H1 (cell line): ENCODE data around the gene SART1. TPM values are rescaled to one million over a fixed set of nuclear protein-coding genes. Genes with fewer than 3 reads are reported as not detected.

Experiments used
- BACH1 ChIP-seq: IDR thresholded peaks from 2 replicates; pipeline ENCODE4 v1.6.1; 2012; ENCODE audit warnings: low read length, improper control_type of control experiment
- CTCF ChIP-seq, 3 experiments: IDR thresholded peaks; 1 replicate in 2 of 3; 2 replicates in 1 of 3; pipeline versions ENCODE4 v1.5.1 to v1.6.1; 2011; ENCODE audit warnings: low read length in 3 of 3, mild to moderate bottlenecking in 3 of 3, inconsistent platforms in 2 of 3, low read depth in 1 of 3, moderate library complexity in 1 of 3; ENCODE audit not compliant: insufficient read depth in 1 of 3; ENCODE audit errors: control extremely low read depth in 1 of 3
- E2F6 ChIP-seq: IDR thresholded peaks from 2 replicates; pipeline ENCODE4 v1.6.1; 2012; ENCODE audit warnings: inconsistent platforms
- EP300 ChIP-seq, 2 experiments: IDR thresholded peaks; 1 replicate in 1 of 2; 2 replicates in 1 of 2; pipeline ENCODE4 v1.6.1; 2011 to 2012; ENCODE audit warnings: low read depth in 2 of 2, low read length in 2 of 2, mild to moderate bottlenecking in 2 of 2, borderline replicate concordance in 1 of 2, inconsistent platforms in 1 of 2, moderate library complexity in 1 of 2
- JUND ChIP-seq: IDR thresholded peaks from 2 replicates; pipeline ENCODE4 v1.6.1; 2011; ENCODE audit warnings: mild to moderate bottlenecking, improper control_type of control experiment, low read length
- KDM1A ChIP-seq: fragments of 200-600, 300-600 bp; sonication (generic); IDR thresholded peaks from 2 replicates; pipeline ENCODE4 v1.7.1; 2016; ENCODE audit warnings: mild to moderate bottlenecking, low read length, borderline replicate concordance
- MAX ChIP-seq: IDR thresholded peaks from 2 replicates; pipeline ENCODE4 v1.6.1; 2012; ENCODE audit warnings: inconsistent platforms
- SAP30 ChIP-seq: fragments of 300-600 bp; sonication (generic); IDR thresholded peaks from 2 replicates; pipeline ENCODE4 v1.7.1; 2012; ENCODE audit warnings: low read length, moderate library complexity, mild to moderate bottlenecking, inconsistent platforms; ENCODE audit not compliant: insufficient read depth, insufficient replicate concordance
- TAF1 ChIP-seq: IDR thresholded peaks from 2 replicates; pipeline ENCODE4 v1.6.1; 2011; ENCODE audit warnings: mild to moderate bottlenecking, low read depth, low read length
- TEAD4 ChIP-seq: IDR thresholded peaks from 2 replicates; pipeline ENCODE4 v1.6.1; 2012; ENCODE audit warnings: low read depth, low read length, inconsistent platforms, mixed read lengths
- polyA plus RNA-seq, 7 experiments: library from polyadenylated mRNA; depleted of rRNA in 3 of 7; stranded (reverse) in 5 of 7; unstranded in 2 of 7; fragments of >200 nt in 5 of 7; fragments of 200-250 nt in 2 of 7; gene quantifications; 1 replicate in 5 of 7; 2 replicates in 1 of 7; 4 replicates in 1 of 7; pipeline versions ENCODE4 v1.2.1 to v1.2.3, GENCODE V29; 2011 to 2013; ENCODE audit warnings: missing spikeins in 2 of 7, mixed read lengths in 2 of 7
- total RNA-seq: library from RNA; stranded (reverse); fragmentation: NEBNext Ultra II Directional; extraction: Animal tissue kit (Norgen Biotek cat#: 25700); gene quantifications from 2 replicates; pipeline ENCODE4 v1.2.1, GENCODE V29; 2021

The SART1 gene
- total and polyA plus RNA-seq, 2 of the 8 experiments (the other 6 are each of a cell fraction or from before 2014, with no cell fraction given): 9.7 to 46.1 TPM

- TF ChIP-seq CTCF (IDR thresholded peaks at IDR 0.05; ENCODE audit: control extremely low read depth in 1 of 3, insufficient read depth in 1 of 3, low read depth in 1 of 3, low read length in 3 of 3) (peak; percentile 86 to 96 (median 86)), TEAD4 (0 out of 2 replicates have a peak, but pooled peaks have one; percentile 16), E2F6 (0 out of 2 replicates have a peak, but pooled peaks have one; percentile 34), SAP30 (no peak), BACH1 (no peak), JUND (0 out of 2 replicates have a peak, but pooled peaks have one; percentile 30), EP300 (IDR thresholded peaks at IDR 0.05; ENCODE audit: borderline replicate concordance in 1 of 2, low read depth in 2 of 2, low read length in 2 of 2) (peak in 1 of 2 experiments; percentile 60; a peak in 1 of 3 replicates), TAF1 (no peak), MAX (peak; percentile 45), KDM1A (no peak)
- TF ChIP-seq, all 59 proteins: peak for 10
Measured at GRCh38 chr11:66022401-66023185, 61.1 kb downstream of the SART1 start (continued).
